NT2/D1 (cell line): ENCODE results near the gene MAD1L1.

ENCODE experiments used
- YY1 ChIP-seq: IDR thresholded peaks from 2 replicates; pipeline ENCODE4 v1.6.1; 2011; ENCODE audit not compliant: insufficient read length, insufficient read depth
- ZNF274 ChIP-seq: IDR thresholded peaks from 2 replicates; pipeline ENCODE4 v1.6.1; 2011; ENCODE audit warnings: mild to moderate bottlenecking, low read depth, low read length

GRCh38 chr7:2154831-2155230, 77.9 kb downstream of the MAD1L1 start:
- TF ChIP-seq YY1 (no peak), ZNF274 (no peak)
